OCI-LY7 (cell line): Measurements from ENCODE around the gene PLA2G4C. TPM values are rescaled to one million over a fixed set of nuclear protein-coding genes. Genes with fewer than 3 reads are reported as not detected.

Experiments
- BruUV-seq: library from RNA; stranded (reverse); fragments of 400-500 nt; replicated peaks from 2 replicates; lab custom pipeline; 2021; lab: Mats Ljungman, UMichigan
- CTCF ChIA-PET: fragments of 300-600 bp; sonication (Branson Sonifier 250); formaldehyde crosslinking; loops from one replicate; lab custom pipeline; 2022; ENCODE audit warnings: antibody characterized with exemption; ENCODE audit not compliant: unreplicated experiment; lab: Charles Lee
- POLR2A ChIA-PET: fragments of 300-600 bp; sonication (Branson Sonifier 250); formaldehyde crosslinking; loops from one replicate; lab custom pipeline; 2022; ENCODE audit warnings: antibody characterized with exemption; lab: Charles Lee
- DNase-seq: peaks from one replicate; pipeline ENCODE4 v3.0.0-alpha.2; 2015; ENCODE audit warnings: low spot score
- H2AFZ ChIP-seq: fragments of 200-600 bp; sonication (generic), shearing (Covaris generic); 2 replicates; pipeline ENCODE4 v1.6.1; 2014; ENCODE audit warnings: mild to moderate bottlenecking, antibody characterized with exemption, low read length, moderate library complexity
- H3K27ac ChIP-seq: fragments of 200-600 bp; sonication (generic); 2 replicates; pipeline ENCODE4 v1.5.1; 2014; ENCODE audit warnings: mixed run types, low read depth, mild to moderate bottlenecking, moderate library complexity, low read length, inconsistent platforms; ENCODE audit not compliant: poor library complexity, severe bottlenecking
- H3K36me3 ChIP-seq: fragments of 200-600 bp; sonication (generic); 2 replicates; pipeline ENCODE4 v1.6.1; 2014; ENCODE audit warnings: mild to moderate bottlenecking, antibody characterized with exemption, low read length, moderate library complexity, mixed read lengths; ENCODE audit not compliant: insufficient read depth
- H3K4me1 ChIP-seq: fragments of 200-600 bp; sonication (generic); 2 replicates; pipeline ENCODE4 v1.5.1; 2014; ENCODE audit warnings: mild to moderate bottlenecking, low read length; ENCODE audit not compliant: insufficient read depth, poor library complexity, severe bottlenecking
- H3K4me2 ChIP-seq: fragments of 200-600 bp; sonication (generic); 2 replicates; pipeline ENCODE4 v1.6.1; 2014; ENCODE audit warnings: mild to moderate bottlenecking, low read length
- H3K4me3 ChIP-seq: fragments of 200-600 bp; sonication (generic); 2 replicates; pipeline ENCODE4 v1.5.1; 2014; ENCODE audit warnings: mild to moderate bottlenecking, low read depth, low read length; ENCODE audit not compliant: poor library complexity, severe bottlenecking
- H3K79me2 ChIP-seq: fragments of 200-600 bp; sonication (generic); 2 replicates; pipeline ENCODE4 v1.6.1; 2016; ENCODE audit warnings: low read depth, mild to moderate bottlenecking, low read length, moderate library complexity, mixed read lengths; ENCODE audit not compliant: insufficient read depth
- H3K9me2 ChIP-seq: fragments of 200-600 bp; sonication (generic); 2 replicates; pipeline ENCODE4 v1.6.1; 2016; ENCODE audit warnings: mild to moderate bottlenecking, low read length, mixed read lengths; ENCODE audit not compliant: insufficient read depth
- H3K9me3 ChIP-seq: fragments of 200-600 bp; sonication (generic); 2 replicates; pipeline ENCODE4 v1.6.1; 2014; ENCODE audit warnings: mild to moderate bottlenecking, mixed run types, low read length, mixed read lengths
- H4K20me1 ChIP-seq: fragments of 200-600 bp; sonication (generic); 2 replicates; pipeline ENCODE4 v1.6.1; 2014; ENCODE audit warnings: mild to moderate bottlenecking, antibody characterized with exemption, low read length, moderate library complexity, mixed read lengths; ENCODE audit not compliant: insufficient read depth
- CTCF ChIP-seq: fragments of 200-600 bp; sonication (generic); conservative IDR thresholded peaks from 2 replicates; pipeline ENCODE4 v1.5.1; 2014; ENCODE audit warnings: mild to moderate bottlenecking, antibody characterized with exemption, low read length, moderate library complexity, mixed read lengths
- EZH2phosphoT487 ChIP-seq: fragments of 200-600 bp; sonication (generic); IDR thresholded peaks from 2 replicates; pipeline ENCODE4 v1.6.1; 2018; ENCODE audit warnings: low read depth, borderline replicate concordance, mild to moderate bottlenecking, mixed run types, antibody characterized with exemption, low read length, moderate library complexity, mixed read lengths
- intact Hi-C: fragments of 100-400 bp; cut with micrococcal nuclease; formaldehyde crosslinking; loops from one replicate; pipeline ENCODE4 v1.10.0; 2022; ENCODE audit not compliant: unreplicated experiment
- total RNA-seq, 2 experiments: library from RNA; depleted of rRNA in 1 of 2; stranded (reverse); fragments of >200 nt in 1 of 2; shearing (Covaris generic) in 1 of 2; gene quantifications; 2 replicates each; pipeline ENCODE4 v1.2.3, GENCODE V29; 2014 to 2022

The PLA2G4C gene
- total RNA-seq, 2 experiments from 2014 or later = 0.98 to 1.4 TPM

GRCh38 chr19:48060381-48060780 lies 50.2 kb downstream of the PLA2G4C start:
- ChIA-PET POLR2A (no interaction called here), CTCF (no interaction called here)
- no peak for TF ChIP-seq CTCF
- no peak for TF ChIP-seq EZH2phosphoT487
- BruUV-seq = no TSS peak
- Histone ChIP-seq H3K9me3 (no peaks in the 10 kb centered on the region), H2AFZ (no peak overlapping the region), H3K4me3 (no peak overlapping the region), H3K4me2 (no peak overlapping the region), H3K9me2 (no peaks in the 10 kb centered on the region), H3K79me2 (no peaks in the 10 kb centered on the region), H3K27ac (no peak overlapping the region), H4K20me1 (no peaks in the 10 kb centered on the region), H3K36me3 (no peaks in the 10 kb centered on the region), H3K4me1 (no peaks in the 10 kb centered on the region)
- intact Hi-C loops = no loop called here
- no peak for DNase-seq

DNA sequence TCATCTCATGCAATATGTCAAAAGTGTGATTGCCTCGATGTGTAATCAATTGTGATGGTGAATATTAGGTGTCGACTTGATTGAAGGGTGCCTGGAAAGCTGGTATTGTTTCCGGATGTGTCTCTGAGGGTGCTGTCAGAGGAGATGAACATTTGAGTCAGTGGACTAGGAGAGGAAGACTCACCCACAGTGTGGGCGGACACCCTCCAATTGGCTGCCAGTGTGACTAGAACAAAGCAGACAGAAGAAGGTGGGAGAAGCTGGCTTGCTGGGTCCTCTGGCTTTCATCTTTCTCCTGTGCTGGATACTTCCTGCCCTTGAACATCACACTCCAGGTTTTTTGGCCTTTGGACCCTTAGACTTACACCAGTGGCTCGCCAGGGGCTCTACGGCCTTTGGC lies 51.3 kb downstream of the PLA2G4C start:
- Histone ChIP-seq H3K4me1 (no peaks in the 10 kb centered on the region), H3K27ac (no peak overlapping the region), H3K4me3 (no peak overlapping the region), H3K9me3 (no peaks in the 10 kb centered on the region), H3K9me2 (no peaks in the 10 kb centered on the region), H3K4me2 (no peak overlapping the region), H4K20me1 (no peaks in the 10 kb centered on the region), H3K79me2 (no peaks in the 10 kb centered on the region), H2AFZ (no peak overlapping the region), H3K36me3 (no peaks in the 10 kb centered on the region)
- ChIA-PET CTCF (no interaction called here), POLR2A (no interaction called here)
- no TSS peak for BruUV-seq
- no peak for DNase-seq
- TF ChIP-seq EZH2phosphoT487 (no peak), CTCF (no peak)
- intact Hi-C loops = no loop called here

DNA sequence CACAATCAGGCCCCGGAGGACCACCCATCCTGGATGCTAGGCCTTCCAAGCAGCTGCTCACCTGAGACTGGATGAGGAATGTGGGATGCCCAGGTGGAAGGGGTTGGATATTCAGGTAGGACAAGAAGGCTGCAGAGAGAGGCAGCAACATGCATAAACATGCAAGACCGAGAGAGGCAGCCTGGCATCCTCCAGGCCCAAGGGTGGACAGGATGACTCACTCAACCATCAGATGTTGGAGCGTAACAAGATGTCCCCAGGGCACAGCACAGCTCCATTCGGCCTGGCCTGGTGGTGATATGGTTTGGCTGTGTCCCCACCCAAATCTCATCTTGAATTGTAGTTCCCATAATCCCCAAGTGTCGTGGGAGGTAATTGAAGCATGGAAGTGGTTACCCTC lies 56.8 kb downstream of the PLA2G4C start:
- no peaks in the 10 kb centered on the region for H3K36me3 ChIP-seq
- H4K20me1 ChIP-seq = no peaks in the 10 kb centered on the region
- H2AFZ ChIP-seq = no peak overlapping the region
- H3K27ac ChIP-seq = no peak overlapping the region
- no peaks in the 10 kb centered on the region for H3K9me2 ChIP-seq
- no TSS peak for BruUV-seq
- DNase-seq = no peak
- TF ChIP-seq CTCF (no peak), EZH2phosphoT487 (no peak)
- ChIA-PET POLR2A (no interaction called here), CTCF (no interaction called here)
- H3K79me2 ChIP-seq = no peaks in the 10 kb centered on the region
- H3K4me3 ChIP-seq = no peak overlapping the region
- no peaks in the 10 kb centered on the region for H3K9me3 ChIP-seq
- H3K4me1 ChIP-seq = no peaks in the 10 kb centered on the region
- intact Hi-C loops = no loop called here
- no peak overlapping the region for H3K4me2 ChIP-seq
